H1 (cell line): ENCODE measurements around the gene ADAM22. TPM values are rescaled to one million over a fixed set of nuclear protein-coding genes. Genes with fewer than 3 reads are reported as not detected.

ENCODE experiments used
- EZH2 ChIP-seq: fragments of 200-600 bp; sonication (generic); IDR thresholded peaks from 2 replicates; pipeline ENCODE4 v1.7.1; 2012; ENCODE audit warnings: low read depth, mild to moderate bottlenecking, moderate library complexity, low read length, inconsistent platforms; ENCODE audit not compliant: severe bottlenecking
- SUZ12 ChIP-seq: fragments of 200-600 bp; sonication (generic); IDR thresholded peaks from 2 replicates; pipeline ENCODE4 v1.6.1; 2012; ENCODE audit warnings: mild to moderate bottlenecking, inconsistent platforms, low read length, moderate library complexity, mixed read lengths
- polyA plus RNA-seq, 7 experiments: library from polyadenylated mRNA; depleted of rRNA in 3 of 7; stranded (reverse) in 5 of 7; unstranded in 2 of 7; fragments of >200 nt in 5 of 7; fragments of 200-250 nt in 2 of 7; gene quantifications; 1 replicate in 5 of 7; 2 replicates in 1 of 7; 4 replicates in 1 of 7; pipeline versions ENCODE4 v1.2.1 to v1.2.3, GENCODE V29; 2011 to 2013; ENCODE audit warnings: missing spikeins in 2 of 7, mixed read lengths in 2 of 7
- total RNA-seq: library from RNA; stranded (reverse); fragmentation: NEBNext Ultra II Directional; extraction: Animal tissue kit (Norgen Biotek cat#: 25700); gene quantifications from 2 replicates; pipeline ENCODE4 v1.2.1, GENCODE V29; 2021

The ADAM22 gene
- total and polyA plus RNA-seq, 2 of the 8 experiments (the other 6 are each of a cell fraction or from before 2014, with no cell fraction given), result 4.6 to 21.4 TPM

DNA sequence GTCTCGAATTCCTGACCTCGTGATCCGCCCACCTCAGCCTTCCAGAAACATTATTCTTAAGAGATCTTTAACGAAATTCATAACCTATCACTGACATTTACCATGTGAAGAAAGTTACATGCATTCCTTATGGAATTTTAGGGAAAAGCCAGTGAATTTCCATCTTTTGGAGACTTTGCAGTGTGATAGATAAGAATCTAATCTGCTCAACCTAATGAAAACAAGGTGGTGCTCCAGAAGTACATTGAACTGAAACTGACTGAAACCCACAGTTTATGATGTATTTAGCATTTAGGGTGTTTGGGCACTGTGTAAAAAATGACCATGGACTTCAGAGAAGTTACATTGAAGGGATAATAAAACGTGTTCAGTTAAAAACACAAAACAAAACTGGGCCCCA lies 242.1 kb downstream of the ADAM22 start (continued):
- TF ChIP-seq EZH2 (no peak), SUZ12 (no peak)
